OCI-LY7 (cell line): Measurements from ENCODE around the gene CRACDL. TPM values are rescaled to one million over a fixed set of nuclear protein-coding genes. Genes with fewer than 3 reads are reported as not detected.
A peak's percentile ranks its signal among the peaks of the same experiment; 100 is the strongest.

Source experiments
- BruUV-seq: library from RNA; stranded (reverse); fragments of 400-500 nt; replicated peaks from 2 replicates; lab custom pipeline; 2021; lab: Mats Ljungman, UMichigan
- CTCF ChIA-PET: fragments of 300-600 bp; sonication (Branson Sonifier 250); formaldehyde crosslinking; loops from one replicate; lab custom pipeline; 2022; ENCODE audit warnings: antibody characterized with exemption; ENCODE audit not compliant: unreplicated experiment; lab: Charles Lee
- POLR2A ChIA-PET: fragments of 300-600 bp; sonication (Branson Sonifier 250); formaldehyde crosslinking; loops from one replicate; lab custom pipeline; 2022; ENCODE audit warnings: antibody characterized with exemption; lab: Charles Lee
- DNase-seq: peaks from one replicate; pipeline ENCODE4 v3.0.0-alpha.2; 2015; ENCODE audit warnings: low spot score
- H2AFZ ChIP-seq: fragments of 200-600 bp; sonication (generic), shearing (Covaris generic); 2 replicates; pipeline ENCODE4 v1.6.1; 2014; ENCODE audit warnings: mild to moderate bottlenecking, antibody characterized with exemption, low read length, moderate library complexity
- H3K27ac ChIP-seq: fragments of 200-600 bp; sonication (generic); 2 replicates; pipeline ENCODE4 v1.5.1; 2014; ENCODE audit warnings: mixed run types, low read depth, mild to moderate bottlenecking, moderate library complexity, low read length, inconsistent platforms; ENCODE audit not compliant: poor library complexity, severe bottlenecking
- H3K36me3 ChIP-seq: fragments of 200-600 bp; sonication (generic); 2 replicates; pipeline ENCODE4 v1.6.1; 2014; ENCODE audit warnings: mild to moderate bottlenecking, antibody characterized with exemption, low read length, moderate library complexity, mixed read lengths; ENCODE audit not compliant: insufficient read depth
- H3K4me1 ChIP-seq: fragments of 200-600 bp; sonication (generic); 2 replicates; pipeline ENCODE4 v1.5.1; 2014; ENCODE audit warnings: mild to moderate bottlenecking, low read length; ENCODE audit not compliant: insufficient read depth, poor library complexity, severe bottlenecking
- H3K4me2 ChIP-seq: fragments of 200-600 bp; sonication (generic); 2 replicates; pipeline ENCODE4 v1.6.1; 2014; ENCODE audit warnings: mild to moderate bottlenecking, low read length
- H3K4me3 ChIP-seq: fragments of 200-600 bp; sonication (generic); 2 replicates; pipeline ENCODE4 v1.5.1; 2014; ENCODE audit warnings: mild to moderate bottlenecking, low read depth, low read length; ENCODE audit not compliant: poor library complexity, severe bottlenecking
- H3K79me2 ChIP-seq: fragments of 200-600 bp; sonication (generic); 2 replicates; pipeline ENCODE4 v1.6.1; 2016; ENCODE audit warnings: low read depth, mild to moderate bottlenecking, low read length, moderate library complexity, mixed read lengths; ENCODE audit not compliant: insufficient read depth
- H3K9me2 ChIP-seq: fragments of 200-600 bp; sonication (generic); 2 replicates; pipeline ENCODE4 v1.6.1; 2016; ENCODE audit warnings: mild to moderate bottlenecking, low read length, mixed read lengths; ENCODE audit not compliant: insufficient read depth
- H3K9me3 ChIP-seq: fragments of 200-600 bp; sonication (generic); 2 replicates; pipeline ENCODE4 v1.6.1; 2014; ENCODE audit warnings: mild to moderate bottlenecking, mixed run types, low read length, mixed read lengths
- H4K20me1 ChIP-seq: fragments of 200-600 bp; sonication (generic); 2 replicates; pipeline ENCODE4 v1.6.1; 2014; ENCODE audit warnings: mild to moderate bottlenecking, antibody characterized with exemption, low read length, moderate library complexity, mixed read lengths; ENCODE audit not compliant: insufficient read depth
- EZH2phosphoT487 ChIP-seq: fragments of 200-600 bp; sonication (generic); IDR thresholded peaks from 2 replicates; pipeline ENCODE4 v1.6.1; 2018; ENCODE audit warnings: low read depth, borderline replicate concordance, mild to moderate bottlenecking, mixed run types, antibody characterized with exemption, low read length, moderate library complexity, mixed read lengths
- intact Hi-C: fragments of 100-400 bp; cut with micrococcal nuclease; formaldehyde crosslinking; loops from one replicate; pipeline ENCODE4 v1.10.0; 2022; ENCODE audit not compliant: unreplicated experiment
- total RNA-seq, 2 experiments: library from RNA; depleted of rRNA in 1 of 2; stranded (reverse); fragments of >200 nt in 1 of 2; shearing (Covaris generic) in 1 of 2; gene quantifications; 2 replicates each; pipeline ENCODE4 v1.2.3, GENCODE V29; 2014 to 2022
- TF ChIP-seq, protein P1 (sequence below): fragments of 200-600 bp; sonication (generic); conservative IDR thresholded peaks from 2 replicates; pipeline ENCODE4 v1.5.1; 2014; ENCODE audit warnings: mild to moderate bottlenecking, antibody characterized with exemption, low read length, moderate library complexity, mixed read lengths

CRACDL gene
- total RNA-seq, 2 experiments from 2014 or later = 0.03 to 0.13 TPM

DNA sequence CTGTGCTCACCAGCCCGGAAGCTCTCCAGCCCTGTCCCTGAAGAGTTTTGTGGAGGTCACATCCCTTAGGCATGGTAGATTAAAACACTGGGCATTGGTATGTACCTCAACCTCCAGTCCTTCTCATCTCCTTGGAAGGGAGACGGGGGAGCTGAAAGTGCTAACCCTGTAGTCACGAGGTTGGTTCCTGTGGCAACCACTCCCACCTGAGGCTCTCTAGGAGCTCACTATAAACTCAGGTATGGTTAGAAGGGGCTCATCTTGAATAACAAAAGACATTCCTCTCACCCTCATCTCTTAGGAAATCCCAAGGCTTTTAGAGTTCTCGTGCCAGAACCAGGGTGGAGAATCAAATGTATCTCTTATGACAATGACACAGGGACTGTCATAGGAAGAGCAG lies 162.1 kb downstream of the CRACDL start:
- no TSS peak for BruUV-seq
- H2AFZ ChIP-seq = no peak overlapping the region
- peaks cover 35% of the 10 kb centered on the region for H3K4me1 ChIP-seq
- ChIA-PET CTCF (no interaction called here), POLR2A (no interaction called here)
- H4K20me1 ChIP-seq = no peaks in the 10 kb centered on the region
- TF ChIP-seq, protein P1, sequence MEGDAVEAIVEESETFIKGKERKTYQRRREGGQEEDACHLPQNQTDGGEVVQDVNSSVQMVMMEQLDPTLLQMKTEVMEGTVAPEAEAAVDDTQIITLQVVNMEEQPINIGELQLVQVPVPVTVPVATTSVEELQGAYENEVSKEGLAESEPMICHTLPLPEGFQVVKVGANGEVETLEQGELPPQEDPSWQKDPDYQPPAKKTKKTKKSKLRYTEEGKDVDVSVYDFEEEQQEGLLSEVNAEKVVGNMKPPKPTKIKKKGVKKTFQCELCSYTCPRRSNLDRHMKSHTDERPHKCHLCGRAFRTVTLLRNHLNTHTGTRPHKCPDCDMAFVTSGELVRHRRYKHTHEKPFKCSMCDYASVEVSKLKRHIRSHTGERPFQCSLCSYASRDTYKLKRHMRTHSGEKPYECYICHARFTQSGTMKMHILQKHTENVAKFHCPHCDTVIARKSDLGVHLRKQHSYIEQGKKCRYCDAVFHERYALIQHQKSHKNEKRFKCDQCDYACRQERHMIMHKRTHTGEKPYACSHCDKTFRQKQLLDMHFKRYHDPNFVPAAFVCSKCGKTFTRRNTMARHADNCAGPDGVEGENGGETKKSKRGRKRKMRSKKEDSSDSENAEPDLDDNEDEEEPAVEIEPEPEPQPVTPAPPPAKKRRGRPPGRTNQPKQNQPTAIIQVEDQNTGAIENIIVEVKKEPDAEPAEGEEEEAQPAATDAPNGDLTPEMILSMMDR = no peak
- TF ChIP-seq EZH2phosphoT487 = no peak
- H3K79me2 ChIP-seq = no peaks in the 10 kb centered on the region
- no peak for DNase-seq
- H3K4me3 ChIP-seq = no peak overlapping the region
- H3K4me2 ChIP-seq = no peak overlapping the region
- H3K36me3 ChIP-seq = no peaks in the 10 kb centered on the region
- no peak overlapping the region for H3K27ac ChIP-seq
- intact Hi-C loops = no loop called here
- H3K9me2 ChIP-seq = no peaks in the 10 kb centered on the region
- no peaks in the 10 kb centered on the region for H3K9me3 ChIP-seq

DNA sequence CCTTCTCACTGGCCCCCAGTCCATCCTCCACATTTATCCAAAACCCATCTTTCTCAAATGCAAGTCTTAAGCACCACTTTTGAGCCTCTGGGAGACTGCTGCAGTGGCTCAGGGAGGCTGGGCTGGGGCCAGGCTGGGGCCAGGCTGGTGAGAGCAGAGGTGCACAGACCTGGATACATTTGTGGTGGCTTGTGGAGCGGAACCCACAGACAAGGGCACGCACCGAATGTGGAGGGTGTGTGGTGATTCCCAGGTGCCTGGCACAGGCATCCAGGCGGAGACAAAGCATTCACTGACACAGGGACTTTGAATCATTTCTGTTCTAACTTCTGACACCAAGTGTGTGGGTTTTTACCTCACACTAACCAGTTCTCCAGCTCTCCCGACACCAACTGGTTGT lies 162.9 kb downstream of the CRACDL start:
- H4K20me1 ChIP-seq = no peaks in the 10 kb centered on the region
- no peak overlapping the region for H3K4me3 ChIP-seq
- no TSS peak for BruUV-seq
- POLR2A ChIA-PET = interaction anchor here (1.0 kb wide), 1 partner anchor 164 kb away, joined by 3 read pairs; no protein-coding TSS in a partner anchor
- H3K27ac ChIP-seq = no peak overlapping the region
- H3K4me1 ChIP-seq = peaks cover 42% of the 10 kb centered on the region
- H3K36me3 ChIP-seq = no peaks in the 10 kb centered on the region
- DNase-seq = no peak
- CTCF ChIA-PET = no interaction called here
- H3K79me2 ChIP-seq = no peaks in the 10 kb centered on the region
- H3K4me2 ChIP-seq = no peak overlapping the region
- H3K9me2 ChIP-seq = no peaks in the 10 kb centered on the region
- H3K9me3 ChIP-seq = no peaks in the 10 kb centered on the region
- H2AFZ ChIP-seq = no peak overlapping the region
- intact Hi-C loops = no loop called here
- no peak for TF ChIP-seq EZH2phosphoT487
- TF ChIP-seq, protein P1 = no peak

DNA sequence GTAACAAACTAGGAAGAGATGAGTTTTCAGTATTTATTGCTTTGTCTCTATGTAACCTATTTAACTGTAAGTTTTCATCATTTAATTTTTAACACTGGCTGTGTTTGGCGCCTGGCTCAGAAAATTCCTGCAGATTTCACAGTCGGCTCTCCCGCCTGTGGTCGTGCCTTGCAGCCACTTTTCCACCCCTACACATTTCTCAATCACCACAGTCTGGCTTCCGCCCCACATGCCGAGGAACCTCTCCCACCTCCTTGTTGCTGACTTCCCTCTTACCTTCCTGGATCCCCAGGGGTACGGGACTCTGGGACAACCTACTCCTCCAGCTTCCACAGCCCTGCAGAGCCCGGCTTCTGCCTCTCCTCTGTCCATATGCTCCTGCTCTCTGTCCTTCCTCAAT lies 163.5 kb downstream of the CRACDL start:
- Histone ChIP-seq H3K27ac (no peak overlapping the region), H3K4me1 (peaks cover 42% of the 10 kb centered on the region)

More for the DNA sequence above, 163.5 kb downstream of the CRACDL start:
- H3K4me2 ChIP-seq = peak overlapping the region; percentile 53
- no peaks in the 10 kb centered on the region for H3K36me3 ChIP-seq
- no peak for TF ChIP-seq EZH2phosphoT487
- TF ChIP-seq, protein P1 = no peak
- H4K20me1 ChIP-seq = no peaks in the 10 kb centered on the region
- POLR2A ChIA-PET = interaction anchor here (1.0 kb wide), 1 partner anchor 163 kb away, joined by 3 read pairs; no protein-coding TSS in a partner anchor
- H3K79me2 ChIP-seq = no peaks in the 10 kb centered on the region
- peak overlapping the region; percentile 77; the same call in 1 of the 2 replicates for H2AFZ ChIP-seq
- BruUV-seq = no TSS peak
- no peak for DNase-seq
- CTCF ChIA-PET = no interaction called here
- no peaks in the 10 kb centered on the region for H3K9me2 ChIP-seq
- intact Hi-C loops = no loop called here
- H3K4me3 ChIP-seq = no peak overlapping the region
- no peaks in the 10 kb centered on the region for H3K9me3 ChIP-seq
